H9 (cell line): ENCODE data around the gene PALD1. TPM values are rescaled to one million over a fixed set of nuclear protein-coding genes. Genes with fewer than 3 reads are reported as not detected.
A peak's percentile ranks its signal among the peaks of the same experiment; 100 is the strongest.

Source experiments
- DNase-seq: peaks from one replicate; pipeline ENCODE4 v3.0.0-alpha.2; 2017
- H2AFZ ChIP-seq: one replicate; pipeline ENCODE4 v1.6.1; 2013; ENCODE audit warnings: mild to moderate bottlenecking, low read length, control low read depth, moderate library complexity
- H2AK5ac ChIP-seq: 2 replicates; pipeline ENCODE4 v1.6.1; 2013; ENCODE audit warnings: low read length, control low read depth, mixed read lengths; ENCODE audit not compliant: insufficient read length
- H2BK120ac ChIP-seq: one replicate; pipeline ENCODE4 v1.6.1; 2013; ENCODE audit warnings: low read depth, mild to moderate bottlenecking, low read length, control low read depth, inconsistent platforms; ENCODE audit not compliant: poor library complexity, severe bottlenecking
- H2BK12ac ChIP-seq: 2 replicates; pipeline ENCODE4 v1.6.1; 2013; ENCODE audit warnings: low read length, control low read depth, mixed read lengths, low read depth; ENCODE audit not compliant: insufficient read length
- H2BK15ac ChIP-seq: 2 replicates; pipeline ENCODE4 v1.6.1; 2013; ENCODE audit warnings: low read depth, low read length, control low read depth
- H2BK20ac ChIP-seq: one replicate; pipeline ENCODE4 v1.6.1; 2013; ENCODE audit warnings: low read depth, mild to moderate bottlenecking, low read length, control low read depth, inconsistent platforms; ENCODE audit not compliant: poor library complexity, severe bottlenecking
- H2BK5ac ChIP-seq: 2 replicates; pipeline ENCODE4 v1.6.1; 2013; ENCODE audit warnings: low read length, control low read depth, mixed read lengths; ENCODE audit not compliant: insufficient read length
- H3K14ac ChIP-seq: 2 replicates; pipeline ENCODE4 v1.6.1; 2013; ENCODE audit warnings: low read length, control low read depth; ENCODE audit not compliant: insufficient read depth
- H3K18ac ChIP-seq: 2 replicates; pipeline ENCODE4 v1.6.1; 2013; ENCODE audit warnings: low read depth, mild to moderate bottlenecking, mixed read lengths, low read length, control low read depth; ENCODE audit not compliant: insufficient read length
- H3K23ac ChIP-seq: 2 replicates; pipeline ENCODE4 v1.6.1; 2013; ENCODE audit warnings: low read length, control low read depth, mixed read lengths, low read depth; ENCODE audit not compliant: insufficient read length
- H3K23me2 ChIP-seq: 2 replicates; pipeline ENCODE4 v1.6.1; 2013; ENCODE audit warnings: low read depth, mild to moderate bottlenecking, mixed read lengths, low read length, control low read depth; ENCODE audit not compliant: insufficient read length, poor library complexity, severe bottlenecking
- H3K27ac ChIP-seq: 2 replicates; pipeline ENCODE4 v1.5.1; 2013; ENCODE audit warnings: low read length, control low read depth, mixed read lengths, low read depth; ENCODE audit not compliant: insufficient read length
- H3K27me3 ChIP-seq: 2 replicates; pipeline ENCODE4 v1.6.1; 2013; ENCODE audit warnings: low read length, control low read depth, inconsistent platforms; ENCODE audit not compliant: insufficient read depth
- H3K4ac ChIP-seq: 2 replicates; pipeline ENCODE4 v1.6.1; 2013; ENCODE audit warnings: low read depth, mild to moderate bottlenecking, control low read depth, inconsistent platforms, low read length, moderate library complexity
- H3K4me1 ChIP-seq: 2 replicates; pipeline ENCODE4 v1.6.1; 2013; ENCODE audit warnings: low read length, control low read depth, inconsistent platforms; ENCODE audit not compliant: insufficient read depth
- H3K4me2 ChIP-seq: 2 replicates; pipeline ENCODE4 v1.6.1; 2013; ENCODE audit warnings: low read length, control low read depth, mixed read lengths; ENCODE audit not compliant: insufficient read length, insufficient read depth
- H3K56ac ChIP-seq: 2 replicates; pipeline ENCODE4 v1.6.1; 2013; ENCODE audit warnings: low read depth, mild to moderate bottlenecking, mixed read lengths, low read length, control low read depth; ENCODE audit not compliant: insufficient read length
- H3K79me1 ChIP-seq: 2 replicates; pipeline ENCODE4 v1.6.1; 2013; ENCODE audit warnings: low read depth, mild to moderate bottlenecking, moderate library complexity, low read length, control low read depth, inconsistent platforms; ENCODE audit not compliant: insufficient read depth, poor library complexity, severe bottlenecking
- H3K79me2 ChIP-seq: 2 replicates; pipeline ENCODE4 v1.6.1; 2013; ENCODE audit warnings: low read length, control low read depth, inconsistent platforms; ENCODE audit not compliant: insufficient read depth
- H3K9ac ChIP-seq: 2 replicates; pipeline ENCODE4 v1.6.1; 2013; ENCODE audit warnings: low read length, control low read depth, mixed read lengths; ENCODE audit not compliant: insufficient read length; ENCODE audit errors: extremely low read depth
- H3K9me3 ChIP-seq: one replicate; pipeline ENCODE4 v1.6.1; 2013; ENCODE audit warnings: low read depth, low read length, inconsistent platforms; ENCODE audit not compliant: control insufficient read depth
- H3T11ph ChIP-seq: one replicate; pipeline ENCODE4 v1.6.1; 2013; ENCODE audit warnings: mild to moderate bottlenecking, low read length, control low read depth, inconsistent platforms
- H4K20me1 ChIP-seq: one replicate; pipeline ENCODE4 v1.6.1; 2013; ENCODE audit not compliant: control insufficient read depth, insufficient read length, insufficient read depth
- H4K5ac ChIP-seq: 2 replicates; pipeline ENCODE4 v1.6.1; 2013; ENCODE audit warnings: low read depth, mild to moderate bottlenecking, mixed read lengths, low read length, control low read depth; ENCODE audit not compliant: insufficient read length
- H4K8ac ChIP-seq: replicated peaks from 2 replicates; pipeline ENCODE4 v1.6.1; 2013; ENCODE audit warnings: low read length, control low read depth, mixed read lengths, low read depth; ENCODE audit not compliant: insufficient read length
- H4K91ac ChIP-seq: 2 replicates; pipeline ENCODE4 v1.6.1; 2013; ENCODE audit warnings: low read depth, mild to moderate bottlenecking, moderate library complexity, mixed read lengths, low read length, control low read depth; ENCODE audit not compliant: insufficient read length
- H3K27ac Mint-ChIP-seq, 3 experiments: 2 replicates in 2 of 3; 3 replicates in 1 of 3; pipeline ENCODE4 v1.8.0; 2020 to 2021; ENCODE audit warnings: mixed read lengths in 3 of 3, mild to moderate bottlenecking in 1 of 3, moderate library complexity in 1 of 3
- H3K27me3 Mint-ChIP-seq: 2 replicates; pipeline ENCODE4 v1.8.0; 2021; ENCODE audit warnings: low read depth, mild to moderate bottlenecking, moderate library complexity, mixed read lengths
- H3K36me3 Mint-ChIP-seq, 3 experiments: 2 replicates in 2 of 3; 3 replicates in 1 of 3; pipeline ENCODE4 v1.8.0; 2020 to 2021; ENCODE audit warnings: low read depth in 3 of 3, mixed read lengths in 3 of 3; ENCODE audit not compliant: insufficient read depth in 1 of 3
- H3K4me1 Mint-ChIP-seq, 2 experiments: 2 replicates each; pipeline ENCODE4 v1.8.0; 2020; ENCODE audit warnings: mixed read lengths in 2 of 2
- H3K4me3 Mint-ChIP-seq, 2 experiments: 2 replicates in 1 of 2; 3 replicates in 1 of 2; pipeline ENCODE4 v1.8.0; 2020 to 2021; ENCODE audit warnings: mild to moderate bottlenecking in 2 of 2, mixed read lengths in 2 of 2, moderate library complexity in 1 of 2
- H3K9me3 Mint-ChIP-seq, 2 experiments: 2 replicates in 1 of 2; 3 replicates in 1 of 2; pipeline ENCODE4 v1.8.0; 2020; ENCODE audit warnings: mild to moderate bottlenecking in 2 of 2, mixed read lengths in 2 of 2, moderate library complexity in 1 of 2
- WGBS: extraction: QIAGEN DNeasy Blood & Tissue Kit; methylation state at CpG from one replicate; pipeline ENCODE4 v1.1.7; 2013; ENCODE audit warnings: missing lambda C conversion rate, low lambda C conversion rate, mixed read lengths; ENCODE audit not compliant: insufficient read length; ENCODE audit errors: extremely low coverage; 5-methylcytosine and 5-hydroxymethylcytosine counted together
- total RNA-seq: library from RNA; stranded (reverse); gene quantifications from 2 replicates; pipeline ENCODE4 v1.2.1, GENCODE V29; 2021
- TF ChIP-seq, protein P1 (sequence below): fragments of 200-600 bp; sonication (generic); conservative IDR thresholded peaks from 3 replicates; pipeline ENCODE4 v1.8.0; 2021; ENCODE audit warnings: antibody characterized with exemption, mild to moderate bottlenecking

Gene PALD1
- total RNA-seq, 1 experiment from 2014 or later, result 21.1 TPM

DNA sequence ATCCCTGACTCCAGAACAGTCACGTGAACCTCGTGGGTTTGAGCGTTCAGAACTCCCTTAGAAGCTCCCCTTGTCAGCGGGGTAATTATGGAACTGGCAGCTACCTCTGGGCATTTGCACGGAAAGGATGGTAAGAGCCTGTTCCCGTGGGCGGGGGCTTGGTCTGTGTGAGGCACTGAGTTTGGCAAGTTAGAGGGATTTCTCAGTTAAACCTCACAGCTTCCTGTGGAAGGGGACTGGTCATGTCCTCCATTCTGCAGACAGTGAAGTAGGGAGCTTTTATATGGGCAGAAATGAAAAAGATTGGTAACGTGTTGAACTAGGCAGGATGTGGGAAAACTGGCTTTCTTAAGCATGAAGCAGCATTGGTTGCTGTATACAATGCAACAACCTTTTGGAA lies 16.0 kb downstream of the PALD1 start:
- no peaks in the 10 kb centered on the region for H3K36me3 Mint-ChIP-seq
- Histone ChIP-seq H3K27ac (no peak overlapping the region), H3K4me1 (peaks cover 11% of the 10 kb centered on the region), H3K9ac (no peak overlapping the region), H2AK5ac (no peak overlapping the region), H3K14ac (no peak overlapping the region), H3K4me2 (no peak overlapping the region), H3K23me2 (no peaks in the 10 kb centered on the region), H2BK120ac (no peak overlapping the region), H3K56ac (no peak overlapping the region), H3K79me1 (no peaks in the 10 kb centered on the region), H4K91ac (no peak overlapping the region), H3K4ac (no peak overlapping the region), H4K20me1 (no peaks in the 10 kb centered on the region), H3K9me3 (no peaks in the 10 kb centered on the region), H3K23ac (no peak overlapping the region), H2BK20ac (no peak overlapping the region), H2AFZ (no peak overlapping the region), H2BK15ac (no peak overlapping the region), H4K8ac (no peak overlapping the region), H3K27me3 (no peaks in the 10 kb centered on the region), H2BK12ac (no peak overlapping the region), H4K5ac (no peak overlapping the region), H2BK5ac (no peak overlapping the region), H3T11ph (no peak overlapping the region), H3K18ac (peak overlapping the region; percentile 11), H3K79me2 (peaks cover 5% of the 10 kb centered on the region; the same call in 1 of the 2 replicates)
- H3K27me3 Mint-ChIP-seq, result no peaks in the 10 kb centered on the region
- WGBS, result no CpG with 5 or more reads among the region's 8 CpGs
- peak overlapping the region in 1 of 3 experiments; percentile 59; a peak in 2 of 7 replicates for H3K27ac Mint-ChIP-seq
- TF ChIP-seq, protein P1, sequence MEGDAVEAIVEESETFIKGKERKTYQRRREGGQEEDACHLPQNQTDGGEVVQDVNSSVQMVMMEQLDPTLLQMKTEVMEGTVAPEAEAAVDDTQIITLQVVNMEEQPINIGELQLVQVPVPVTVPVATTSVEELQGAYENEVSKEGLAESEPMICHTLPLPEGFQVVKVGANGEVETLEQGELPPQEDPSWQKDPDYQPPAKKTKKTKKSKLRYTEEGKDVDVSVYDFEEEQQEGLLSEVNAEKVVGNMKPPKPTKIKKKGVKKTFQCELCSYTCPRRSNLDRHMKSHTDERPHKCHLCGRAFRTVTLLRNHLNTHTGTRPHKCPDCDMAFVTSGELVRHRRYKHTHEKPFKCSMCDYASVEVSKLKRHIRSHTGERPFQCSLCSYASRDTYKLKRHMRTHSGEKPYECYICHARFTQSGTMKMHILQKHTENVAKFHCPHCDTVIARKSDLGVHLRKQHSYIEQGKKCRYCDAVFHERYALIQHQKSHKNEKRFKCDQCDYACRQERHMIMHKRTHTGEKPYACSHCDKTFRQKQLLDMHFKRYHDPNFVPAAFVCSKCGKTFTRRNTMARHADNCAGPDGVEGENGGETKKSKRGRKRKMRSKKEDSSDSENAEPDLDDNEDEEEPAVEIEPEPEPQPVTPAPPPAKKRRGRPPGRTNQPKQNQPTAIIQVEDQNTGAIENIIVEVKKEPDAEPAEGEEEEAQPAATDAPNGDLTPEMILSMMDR, result no peak
- H3K4me1 Mint-ChIP-seq, result peaks cover 28 to 41% of the 10 kb centered on the region in 2 experiments
- no peak overlapping the region; a peak in 1 of 5 replicates for H3K4me3 Mint-ChIP-seq
- no peak for DNase-seq
- no peaks in the 10 kb centered on the region for H3K9me3 Mint-ChIP-seq
